H1 (cell line): ENCODE data around the gene KIF22. TPM values are rescaled to one million over a fixed set of nuclear protein-coding genes. Genes with fewer than 3 reads are reported as not detected.
A peak's percentile ranks its signal among the peaks of the same experiment; 100 is the strongest.

Source experiments
- CTCF ChIA-PET: fragments of 300-600 bp; sonication (Branson Sonifier 250); formaldehyde crosslinking; loops from one replicate; lab custom pipeline; 2021; ENCODE audit not compliant: partially characterized antibody; lab: Charles Lee
- POLR2A ChIA-PET: fragments of 300-600 bp; sonication (Branson Sonifier 250); formaldehyde crosslinking; loops from one replicate; lab custom pipeline; 2021; ENCODE audit warnings: inconsistent platforms; ENCODE audit not compliant: partially characterized antibody; lab: Charles Lee
- DNase-seq, 2 experiments: peaks; one replicate each; pipeline versions ENCODE4 v3.0.0 to v3.0.0-alpha.2; 2010 to 2022; ENCODE audit warnings: low spot score in 2 of 2, low read depth in 1 of 2, mixed read lengths in 1 of 2
- FAIRE-seq: peaks from 2 replicates; lab custom pipeline; 2011; peaks lifted over from hg19 to GRCh38; lab: Jason Lieb, UNC
- H2AFZ ChIP-seq: 2 replicates; pipeline ENCODE4 v1.8.1; 2012; ENCODE audit warnings: low read length, inconsistent platforms
- H2AK5ac ChIP-seq: 2 replicates; pipeline ENCODE4 v1.6.1; 2013; ENCODE audit warnings: low read depth, low read length
- H2BK120ac ChIP-seq: replicated peaks from 2 replicates; pipeline ENCODE3; 2013; ENCODE audit warnings: low read depth, low read length, inconsistent platforms
- H2BK12ac ChIP-seq: 2 replicates; pipeline ENCODE4 v1.6.1; 2013; ENCODE audit warnings: low read depth, low read length
- H2BK15ac ChIP-seq: 2 replicates; pipeline ENCODE4 v1.6.1; 2013; ENCODE audit warnings: low read length
- H2BK20ac ChIP-seq: 2 replicates; pipeline ENCODE4 v1.6.1; 2013; ENCODE audit warnings: low read length
- H2BK5ac ChIP-seq: 2 replicates; pipeline ENCODE4 v1.6.1; 2013; ENCODE audit warnings: low read depth, low read length
- H3K14ac ChIP-seq: 2 replicates; pipeline ENCODE4 v1.6.1; 2013; ENCODE audit warnings: inconsistent platforms; ENCODE audit not compliant: insufficient read length
- H3K18ac ChIP-seq: 2 replicates; pipeline ENCODE4 v1.6.1; 2013; ENCODE audit warnings: low read length; ENCODE audit errors: extremely low read depth
- H3K23ac ChIP-seq: 2 replicates; pipeline ENCODE4 v1.6.1; 2013; ENCODE audit warnings: inconsistent platforms; ENCODE audit not compliant: insufficient read length
- H3K23me2 ChIP-seq: 2 replicates; pipeline ENCODE4 v1.6.1; 2013; ENCODE audit warnings: low read depth, low read length
- H3K27ac ChIP-seq: 2 replicates; pipeline ENCODE4 v1.6.1; 2011; ENCODE audit warnings: low read depth, low read length, inconsistent platforms
- H3K27me3 ChIP-seq, 4 experiments: replicated peaks in 1 of 4; 1 replicate in 1 of 4; 2 replicates in 3 of 4; pipeline versions ENCODE4 v1.6.1 to v1.8.1; 2011 to 2013; ENCODE audit warnings: low read length in 3 of 4, mild to moderate bottlenecking in 3 of 4, inconsistent platforms in 2 of 4, mixed read lengths in 2 of 4, moderate library complexity in 1 of 4; ENCODE audit not compliant: control insufficient read depth in 3 of 4, insufficient read depth in 3 of 4; ENCODE audit errors: extremely low read depth in 1 of 4
- H3K36me3 ChIP-seq, 4 experiments: 2 replicates each; pipeline versions ENCODE4 v1.6.1 to v1.8.1; 2011 to 2013; ENCODE audit warnings: mild to moderate bottlenecking in 4 of 4, low read length in 3 of 4, moderate library complexity in 2 of 4, control low read depth in 1 of 4, inconsistent platforms in 1 of 4; ENCODE audit not compliant: insufficient read depth in 4 of 4, control insufficient read depth in 2 of 4
- H3K4ac ChIP-seq: replicated peaks from 2 replicates; pipeline ENCODE3; 2013; ENCODE audit warnings: low read length, low read depth, mixed read lengths, inconsistent platforms; ENCODE audit not compliant: insufficient read length
- H3K4me1 ChIP-seq, 4 experiments: replicated peaks in 1 of 4; 1 replicate in 1 of 4; 2 replicates in 3 of 4; pipeline versions ENCODE4 v1.6.1 to v1.8.1; 2011 to 2013; ENCODE audit warnings: low read length in 3 of 4, inconsistent platforms in 2 of 4, mixed read lengths in 1 of 4; ENCODE audit not compliant: insufficient read depth in 4 of 4, control insufficient read depth in 3 of 4
- H3K4me2 ChIP-seq, 2 experiments: 2 replicates each; pipeline versions ENCODE4 v1.6.1 to v1.8.1; 2011 to 2013; ENCODE audit warnings: low read depth in 2 of 2, low read length in 2 of 2, control low read depth in 1 of 2, inconsistent platforms in 1 of 2, mild to moderate bottlenecking in 1 of 2; ENCODE audit not compliant: insufficient read depth in 1 of 2
- H3K4me3 ChIP-seq, 4 experiments: fragments of 200-600, 300-600 bp in 1 of 4; sonication (generic), shearing (Covaris generic), sonication (Bioruptor Twin) in 1 of 4; 2 replicates each; pipeline versions ENCODE4 v1.5.1 to v1.8.1; 2011 to 2016; ENCODE audit warnings: low read length in 4 of 4, low read depth in 3 of 4, control low read depth in 2 of 4, inconsistent platforms in 2 of 4, mild to moderate bottlenecking in 2 of 4, mixed read lengths in 1 of 4, moderate library complexity in 1 of 4; ENCODE audit not compliant: insufficient read depth in 2 of 4; ENCODE audit errors: extremely low read depth in 1 of 4
- H3K56ac ChIP-seq: replicated peaks from 2 replicates; pipeline ENCODE3; 2013; ENCODE audit warnings: low read depth, mild to moderate bottlenecking, mixed read lengths, low read length, inconsistent platforms; ENCODE audit not compliant: insufficient read length
- H3K79me1 ChIP-seq: 2 replicates; pipeline ENCODE4 v1.6.1; 2013; ENCODE audit warnings: low read depth, low read length, control low read depth
- H3K79me2 ChIP-seq, 2 experiments: 2 replicates each; pipeline versions ENCODE4 v1.6.1 to v1.8.1; 2012 to 2013; ENCODE audit warnings: low read length in 2 of 2, mild to moderate bottlenecking in 2 of 2, inconsistent platforms in 1 of 2; ENCODE audit not compliant: insufficient read depth in 2 of 2, control insufficient read depth in 1 of 2
- H3K9ac ChIP-seq, 4 experiments: replicated peaks in 1 of 4; 1 replicate in 1 of 4; 2 replicates in 3 of 4; pipeline versions ENCODE4 v1.6.1 to v1.8.1; 2011 to 2013; ENCODE audit warnings: low read depth in 3 of 4, low read length in 3 of 4, control low read depth in 2 of 4, mild to moderate bottlenecking in 2 of 4, moderate library complexity in 2 of 4, inconsistent platforms in 1 of 4; ENCODE audit errors: extremely low read depth in 1 of 4
- H3K9me3 ChIP-seq, 2 experiments: 2 replicates each; pipeline versions ENCODE4 v1.6.1 to v1.8.1; 2012 to 2013; ENCODE audit warnings: mild to moderate bottlenecking in 2 of 2, moderate library complexity in 2 of 2, control low read depth in 1 of 2, inconsistent platforms in 1 of 2, low read depth in 1 of 2, low read length in 1 of 2, mixed read lengths in 1 of 2; ENCODE audit not compliant: insufficient read depth in 2 of 2
- H4K20me1 ChIP-seq, 2 experiments: replicated peaks in 1 of 2; 2 replicates each; pipeline versions ENCODE3 to v1.8.1; 2011 to 2013; ENCODE audit warnings: inconsistent platforms in 2 of 2, low read length in 2 of 2, mild to moderate bottlenecking in 1 of 2; ENCODE audit not compliant: insufficient read depth in 2 of 2, control insufficient read depth in 1 of 2
- H4K5ac ChIP-seq: 2 replicates; pipeline ENCODE4 v1.6.1; 2013; ENCODE audit warnings: low read length, low read depth, mixed read lengths, inconsistent platforms; ENCODE audit not compliant: insufficient read length
- H4K8ac ChIP-seq: 2 replicates; pipeline ENCODE4 v1.8.0; 2013; ENCODE audit warnings: mild to moderate bottlenecking, moderate library complexity, low read length, inconsistent platforms; ENCODE audit not compliant: insufficient read depth; ENCODE audit errors: extremely low read depth
- H4K91ac ChIP-seq: replicated peaks from 2 replicates; pipeline ENCODE3; 2013; ENCODE audit warnings: low read length, mixed read lengths, inconsistent platforms; ENCODE audit not compliant: insufficient read length
- CREB1 ChIP-seq: IDR thresholded peaks from 2 replicates; pipeline ENCODE4 v1.6.1; 2012; ENCODE audit warnings: inconsistent platforms
- CTCF ChIP-seq, 3 experiments: IDR thresholded peaks; 1 replicate in 2 of 3; 2 replicates in 1 of 3; pipeline versions ENCODE4 v1.5.1 to v1.6.1; 2011; ENCODE audit warnings: low read length in 3 of 3, mild to moderate bottlenecking in 3 of 3, inconsistent platforms in 2 of 3, low read depth in 1 of 3, moderate library complexity in 1 of 3; ENCODE audit not compliant: insufficient read depth in 1 of 3; ENCODE audit errors: control extremely low read depth in 1 of 3
- EP300 ChIP-seq, 2 experiments: IDR thresholded peaks; 1 replicate in 1 of 2; 2 replicates in 1 of 2; pipeline ENCODE4 v1.6.1; 2011 to 2012; ENCODE audit warnings: low read depth in 2 of 2, low read length in 2 of 2, mild to moderate bottlenecking in 2 of 2, borderline replicate concordance in 1 of 2, inconsistent platforms in 1 of 2, moderate library complexity in 1 of 2
- HDAC2 ChIP-seq, 2 experiments: fragments of 300-600 bp in 1 of 2; sonication (generic) in 1 of 2; IDR thresholded peaks; 2 replicates each; pipeline ENCODE4 v1.6.1; 2011 to 2012; ENCODE audit warnings: low read depth in 2 of 2, low read length in 2 of 2, mild to moderate bottlenecking in 2 of 2, moderate library complexity in 2 of 2, borderline replicate concordance in 1 of 2, inconsistent platforms in 1 of 2
- KDM1A ChIP-seq: fragments of 200-600, 300-600 bp; sonication (generic); IDR thresholded peaks from 2 replicates; pipeline ENCODE4 v1.7.1; 2016; ENCODE audit warnings: mild to moderate bottlenecking, low read length, borderline replicate concordance
- MAX ChIP-seq: IDR thresholded peaks from 2 replicates; pipeline ENCODE4 v1.6.1; 2012; ENCODE audit warnings: inconsistent platforms
- TAF7 ChIP-seq: optimal IDR thresholded peaks from 2 replicates; pipeline ENCODE3; 2011; ENCODE audit warnings: low read depth, mild to moderate bottlenecking, inconsistent platforms, low read length, moderate library complexity, borderline replicate concordance
- WGBS, 2 experiments: shearing (Covaris generic) in 1 of 2; methylation state at CpG; one replicate each; pipeline versions ENCODE4 v1.1.6 to v1.1.7; 2013 to 2015; ENCODE audit warnings: low lambda C conversion rate in 2 of 2, mixed read lengths in 2 of 2, inconsistent platforms in 1 of 2, low coverage in 1 of 2, missing lambda C conversion rate in 1 of 2; ENCODE audit not compliant: insufficient replicate concordance in 2 of 2, insufficient coverage in 1 of 2, insufficient read length in 1 of 2; ENCODE audit errors: extremely low coverage in 1 of 2, missing lambda C conversion rate in 1 of 2; 5-methylcytosine and 5-hydroxymethylcytosine counted together
- polyA plus RNA-seq, 7 experiments: library from polyadenylated mRNA; depleted of rRNA in 3 of 7; stranded (reverse) in 5 of 7; unstranded in 2 of 7; fragments of >200 nt in 5 of 7; fragments of 200-250 nt in 2 of 7; gene quantifications; 1 replicate in 5 of 7; 2 replicates in 1 of 7; 4 replicates in 1 of 7; pipeline versions ENCODE4 v1.2.1 to v1.2.3, GENCODE V29; 2011 to 2013; ENCODE audit warnings: missing spikeins in 2 of 7, mixed read lengths in 2 of 7
- total RNA-seq: library from RNA; stranded (reverse); fragmentation: NEBNext Ultra II Directional; extraction: Animal tissue kit (Norgen Biotek cat#: 25700); gene quantifications from 2 replicates; pipeline ENCODE4 v1.2.1, GENCODE V29; 2021

The KIF22 gene
- total and polyA plus RNA-seq, 2 of the 8 experiments (the other 6 are each of a cell fraction or from before 2014, with no cell fraction given): 139 to 142 TPM

GRCh38 chr16:29848420-29849297 lies 58.1 kb downstream of the KIF22 start:
- H4K91ac ChIP-seq: no peak overlapping the region
- no peak for FAIRE-seq
- no peak overlapping the region for H2BK12ac ChIP-seq
- H3K4me1 ChIP-seq: no peaks in the 10 kb centered on the region; a peak in 1 of 7 replicates
- H2BK5ac ChIP-seq: peak overlapping the region; percentile 35; the same call in 1 of the 2 replicates
- H3K4me2 ChIP-seq: no peak overlapping the region
- no peak overlapping the region for H3K23ac ChIP-seq
- DNase-seq: peak; percentile 33 to 90
- no peak overlapping the region for H3K4ac ChIP-seq
- no peak overlapping the region for H2BK20ac ChIP-seq
- no peak overlapping the region for H3K18ac ChIP-seq
- no peaks in the 10 kb centered on the region for H3K79me1 ChIP-seq
- no peak overlapping the region for H2BK120ac ChIP-seq
- no peaks in the 10 kb centered on the region for H3K36me3 ChIP-seq
- no peak overlapping the region for H3K27ac ChIP-seq
- no peaks in the 10 kb centered on the region for H3K27me3 ChIP-seq
- no peaks in the 10 kb centered on the region for H3K9me3 ChIP-seq
- H4K20me1 ChIP-seq: no peaks in the 10 kb centered on the region
- CTCF ChIA-PET: interaction anchor here (0.6 to 15.0 kb wide), 52 partner anchors 8 to 1713 kb away, joined by 3 to 212 read pairs (median 4); partner anchors contain the start of genes C16orf92, CDIPT, DOC2A and KIF22
- H3K9ac ChIP-seq: no peak overlapping the region
- H4K5ac ChIP-seq: no peak overlapping the region
- 58% methylated on average over 13 of the region's 15 CpGs; no CpG with 5 or more reads in 1 of the 2 experiments for whole genome bisulfite sequencing, 2 experiments
- H3K79me2 ChIP-seq: no peaks in the 10 kb centered on the region
- no peaks in the 10 kb centered on the region for H3K23me2 ChIP-seq
- H3K56ac ChIP-seq: no peak overlapping the region
- no peak overlapping the region for H3K4me3 ChIP-seq
- POLR2A ChIA-PET: interaction anchor here (0.7 to 12.7 kb wide), 12 partner anchors 10 to 1026 kb away, joined by 3 to 167 read pairs (median 4); partner anchors contain the start of genes ALDOA, CDIPT, MAZ and MVP
- no peak overlapping the region for H3K14ac ChIP-seq
- H2AK5ac ChIP-seq: no peak overlapping the region
- H2AFZ ChIP-seq: no peak overlapping the region
- no peak overlapping the region for H4K8ac ChIP-seq
- H2BK15ac ChIP-seq: no peak overlapping the region
- no peak for TF ChIP-seq HDAC2 (IDR thresholded peaks at IDR 0.05; ENCODE audit: borderline replicate concordance in 1 of 2, low read depth in 2 of 2, low read length in 2 of 2)
- no peak for TF ChIP-seq TAF7
- TF ChIP-seq MAX: no peak
- TF ChIP-seq CTCF (IDR thresholded peaks at IDR 0.05; ENCODE audit: control extremely low read depth in 1 of 3, insufficient read depth in 1 of 3, low read depth in 1 of 3, low read length in 3 of 3): peak; percentile 88 to 99 (median 94)
- TF ChIP-seq CREB1: 0 out of 2 replicates have a peak, but pooled peaks have one; percentile 63
- TF ChIP-seq EP300 (IDR thresholded peaks at IDR 0.05; ENCODE audit: borderline replicate concordance in 1 of 2, low read depth in 2 of 2, low read length in 2 of 2): no peak
- TF ChIP-seq KDM1A: peak; percentile 28; the same call in 1 of the 2 replicates
